Type B pancreatic cell (in vitro differentiated cells): ENCODE results near the gene UBA52. TPM values are rescaled to one million over a fixed set of nuclear protein-coding genes. Genes with fewer than 3 reads are reported as not detected.
"Not testable (repeated sequence)": the region's sequence is repeated elsewhere in the genome, so short reads cannot be mapped to it uniquely, and the experiment has no call there.

Experiments used
- DNase-seq: peaks from one replicate; pipeline ENCODE4 v3.0.0; 2021; ENCODE audit warnings: mixed read lengths; ENCODE audit not compliant: unreplicated experiment; ENCODE audit errors: extremely low spot score
- H3K27ac Mint-ChIP-seq: 2 replicates; pipeline ENCODE4 v1.8.0; 2021; ENCODE audit warnings: mild to moderate bottlenecking, mixed read lengths
- H3K27me3 Mint-ChIP-seq: 2 replicates; pipeline ENCODE4 v1.8.0; 2021; ENCODE audit warnings: mixed read lengths
- H3K36me3 Mint-ChIP-seq: 2 replicates; pipeline ENCODE4 v1.8.0; 2021; ENCODE audit warnings: mixed read lengths
- H3K4me1 Mint-ChIP-seq: one replicate; pipeline ENCODE4 v1.8.0; 2021; ENCODE audit warnings: mixed read lengths; ENCODE audit not compliant: unreplicated experiment
- H3K4me3 Mint-ChIP-seq: 2 replicates; pipeline ENCODE4 v1.8.0; 2021; ENCODE audit warnings: mild to moderate bottlenecking, mixed read lengths
- H3K9me3 Mint-ChIP-seq: 2 replicates; pipeline ENCODE4 v1.8.0; 2021; ENCODE audit warnings: mixed read lengths
- total RNA-seq: library from RNA; stranded (reverse); gene quantifications from 2 replicates; pipeline ENCODE4 v1.2.1, GENCODE V29; 2021; ENCODE audit warnings: low replicate concordance
- TF ChIP-seq, protein P1 (sequence below): fragments of 200-600 bp; sonication (generic); conservative IDR thresholded peaks from 2 replicates; pipeline ENCODE4 v1.5.0; 2021; ENCODE audit warnings: antibody characterized with exemption, mild to moderate bottlenecking

UBA52 gene
- total RNA-seq, 1 donor from 2014 or later, result 1,126 TPM

DNA sequence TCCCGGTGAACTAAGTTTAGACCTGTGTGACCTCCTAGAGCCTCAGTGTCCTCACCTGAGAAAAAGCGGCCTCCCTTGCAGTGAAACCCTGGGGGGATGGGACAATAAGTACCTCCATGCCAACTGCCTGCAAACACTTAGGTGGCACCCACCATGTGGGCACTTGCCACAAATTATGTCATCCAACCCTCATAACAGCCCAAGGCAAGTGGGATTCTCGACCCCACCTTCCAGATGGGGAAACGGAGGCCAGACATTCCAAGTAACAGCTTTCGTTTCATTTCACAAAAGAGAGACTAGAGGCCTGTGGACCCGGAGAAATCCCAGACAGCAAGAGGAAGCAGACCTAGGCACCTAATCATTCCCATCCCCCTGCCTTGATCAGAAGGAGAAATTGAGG lies 23.8 kb downstream of the UBA52 start:
- peaks cover 16% of the 10 kb centered on the region for H3K4me1 Mint-ChIP-seq
- H3K4me3 Mint-ChIP-seq, result peak overlapping the region; percentile 36
- TF ChIP-seq, protein P1, sequence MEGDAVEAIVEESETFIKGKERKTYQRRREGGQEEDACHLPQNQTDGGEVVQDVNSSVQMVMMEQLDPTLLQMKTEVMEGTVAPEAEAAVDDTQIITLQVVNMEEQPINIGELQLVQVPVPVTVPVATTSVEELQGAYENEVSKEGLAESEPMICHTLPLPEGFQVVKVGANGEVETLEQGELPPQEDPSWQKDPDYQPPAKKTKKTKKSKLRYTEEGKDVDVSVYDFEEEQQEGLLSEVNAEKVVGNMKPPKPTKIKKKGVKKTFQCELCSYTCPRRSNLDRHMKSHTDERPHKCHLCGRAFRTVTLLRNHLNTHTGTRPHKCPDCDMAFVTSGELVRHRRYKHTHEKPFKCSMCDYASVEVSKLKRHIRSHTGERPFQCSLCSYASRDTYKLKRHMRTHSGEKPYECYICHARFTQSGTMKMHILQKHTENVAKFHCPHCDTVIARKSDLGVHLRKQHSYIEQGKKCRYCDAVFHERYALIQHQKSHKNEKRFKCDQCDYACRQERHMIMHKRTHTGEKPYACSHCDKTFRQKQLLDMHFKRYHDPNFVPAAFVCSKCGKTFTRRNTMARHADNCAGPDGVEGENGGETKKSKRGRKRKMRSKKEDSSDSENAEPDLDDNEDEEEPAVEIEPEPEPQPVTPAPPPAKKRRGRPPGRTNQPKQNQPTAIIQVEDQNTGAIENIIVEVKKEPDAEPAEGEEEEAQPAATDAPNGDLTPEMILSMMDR, result no peak
- H3K27ac Mint-ChIP-seq, result peak overlapping the region; percentile 34
- no peaks in the 10 kb centered on the region for H3K36me3 Mint-ChIP-seq
- peaks cover 34% of the 10 kb centered on the region for H3K27me3 Mint-ChIP-seq
- no peaks in the 10 kb centered on the region for H3K9me3 Mint-ChIP-seq
- no peak for DNase-seq

GRCh38 chr19:18596752-18597157 lies 25.1 kb downstream of the UBA52 start:
- Mint-ChIP-seq H3K27me3 (peaks cover 41% of the 10 kb centered on the region), H3K36me3 (no peaks in the 10 kb centered on the region), H3K4me1 (peaks cover 14% of the 10 kb centered on the region), H3K27ac (no peak overlapping the region), H3K9me3 (no peaks in the 10 kb centered on the region), H3K4me3 (peak overlapping the region; percentile 49)
- TF ChIP-seq, protein P1, result no peak
- no peak for DNase-seq

- peaks cover 16% of the 10 kb centered on the region for H3K4me1 Mint-ChIP-seq
Measured at GRCh38 chr19:18597809-18598660, 26.4 kb downstream of the UBA52 start.

GRCh38 chr19:18599485-18599884 lies 27.8 kb downstream of the UBA52 start:
- H3K9me3 Mint-ChIP-seq, result no peaks in the 10 kb centered on the region
- H3K36me3 Mint-ChIP-seq, result peaks cover 3% of the 10 kb centered on the region
- H3K27ac Mint-ChIP-seq, result no peak overlapping the region
- DNase-seq, result no peak
- H3K27me3 Mint-ChIP-seq, result peaks cover 57% of the 10 kb centered on the region
- TF ChIP-seq, protein P1, result no peak
- H3K4me1 Mint-ChIP-seq, result peaks cover 20% of the 10 kb centered on the region
- H3K4me3 Mint-ChIP-seq, result no peak overlapping the region

More at GRCh38 chr19:18597809-18598660, 26.4 kb downstream of the UBA52 start:
- Mint-ChIP-seq H3K36me3 (peaks cover 1% of the 10 kb centered on the region), H3K4me3 (no peak overlapping the region), H3K9me3 (no peaks in the 10 kb centered on the region), H3K27ac (no peak overlapping the region), H3K27me3 (peaks cover 52% of the 10 kb centered on the region)
- TF ChIP-seq, protein P1, result no peak
- DNase-seq, result peak; percentile 60

- H3K9me3 Mint-ChIP-seq, H3K27ac Mint-ChIP-seq, DNase-seq, H3K4me3 Mint-ChIP-seq, H3K36me3 Mint-ChIP-seq: not testable (repeated sequence)
- H3K4me1 Mint-ChIP-seq, result peaks cover 19% of the 10 kb centered on the region
- H3K27me3 Mint-ChIP-seq, result peaks cover 61% of the 10 kb centered on the region
Measured at GRCh38 chr19:18600692-18601397, 29.2 kb downstream of the UBA52 start.

GRCh38 chr19:18601875-18602274 lies 30.2 kb downstream of the UBA52 start:
- peaks cover 58% of the 10 kb centered on the region for H3K27me3 Mint-ChIP-seq
- no peak overlapping the region for H3K27ac Mint-ChIP-seq

More at GRCh38 chr19:18601875-18602274, 30.2 kb downstream of the UBA52 start:
- Mint-ChIP-seq H3K9me3 (no peaks in the 10 kb centered on the region), H3K36me3 (peaks cover 3% of the 10 kb centered on the region), H3K4me1 (peaks cover 14% of the 10 kb centered on the region), H3K4me3 (no peak overlapping the region)
- DNase-seq, result no peak
- TF ChIP-seq, protein P1, result no peak
